Kidney (tissue), 14 donors: ENCODE data around the gene TMEM223. TPM values are rescaled to one million over a fixed set of nuclear protein-coding genes. Genes with fewer than 3 reads are reported as not detected.
A peak's percentile ranks its signal among the peaks of the same experiment; 100 is the strongest.
"Not testable (repeated sequence)": the region's sequence is repeated elsewhere in the genome, so short reads cannot be mapped to it uniquely, and the experiment has no call there.

Source experiments
- DNase-seq, 5 donors: peaks; one replicate each; pipeline ENCODE4 v3.0.0-alpha.2; 2013 to 2020
- FAIRE-seq: peaks from 2 replicates; lab custom pipeline; 2012; peaks lifted over from hg19 to GRCh38; lab: Jason Lieb, UNC
- H3K27ac ChIP-seq, 2 donors: one replicate each; pipeline ENCODE4 v1.7.0; 2013; ENCODE audit warnings: low read depth in 2 of 2, low read length in 2 of 2, inconsistent platforms in 1 of 2
- H3K27me3 ChIP-seq: one replicate; pipeline ENCODE4 v1.7.1; 2013; ENCODE audit warnings: low read length, inconsistent platforms; ENCODE audit not compliant: control insufficient read depth, insufficient read depth
- H3K36me3 ChIP-seq, 3 donors: one replicate each; pipeline versions ENCODE4 v1.7.0 to v1.7.1; 2013; ENCODE audit warnings: low read length in 3 of 3, control low read depth in 1 of 3, inconsistent platforms in 1 of 3; ENCODE audit not compliant: insufficient read depth in 3 of 3, control insufficient read depth in 2 of 3
- H3K4me1 ChIP-seq, 3 donors: one replicate each; pipeline versions ENCODE4 v1.7.0 to v1.7.1; 2013; ENCODE audit warnings: low read length in 3 of 3, inconsistent platforms in 1 of 3, low read depth in 1 of 3; ENCODE audit not compliant: control insufficient read depth in 2 of 3, insufficient read depth in 2 of 3
- H3K4me3 ChIP-seq, 3 donors: one replicate each; pipeline versions ENCODE4 v1.7.0 to v1.8.1; 2013; ENCODE audit warnings: low read length in 3 of 3, control low read depth in 1 of 3, inconsistent platforms in 1 of 3
- H3K9ac ChIP-seq, 3 donors: one replicate each; pipeline versions ENCODE4 v1.7.0 to v1.7.1; 2013; ENCODE audit warnings: low read length in 3 of 3, control low read depth in 1 of 3, inconsistent platforms in 1 of 3
- H3K9me3 ChIP-seq, 3 donors: one replicate each; pipeline versions ENCODE4 v1.7.0 to v1.7.1; 2013; ENCODE audit warnings: low read length in 3 of 3, control low read depth in 1 of 3, inconsistent platforms in 1 of 3; ENCODE audit not compliant: control insufficient read depth in 2 of 3, insufficient read depth in 1 of 3
- intact Hi-C: fragments of 100-400 bp; cut with DNase I; formaldehyde crosslinking; loops from one replicate; pipeline ENCODE4 v1.11.1; 2022
- polyA plus RNA-seq: library from polyadenylated mRNA; stranded (reverse); fragments of 350-450 nt; fragmentation: Illumina TruSeq; extraction: RNeasy Lipid Tissue Mini Kit (QIAGEN cat#74804); gene quantifications from one replicate; pipeline ENCODE4 v1.2.3, GENCODE V29; 2014; ENCODE audit warnings: low read depth, low replicate concordance; ENCODE audit not compliant: insufficient read depth
- total RNA-seq: library from RNA; stranded (reverse); fragmentation: NEBNext Ultra II Directional; extraction: Animal tissue kit (Norgen Biotek cat#: 25700); gene quantifications from one replicate; pipeline ENCODE4 v1.2.1, GENCODE V29; 2021
- TF ChIP-seq, protein P1 (sequence below): IDR thresholded peaks from 3 replicates; pipeline ENCODE4 v1.5.1; 2012; ENCODE audit warnings: mild to moderate bottlenecking, moderate library complexity, borderline replicate concordance; ENCODE audit not compliant: insufficient read depth; ENCODE audit errors: extremely low read depth
- donor health status: control.
- donor health status: control.
- donor health status: control.
- donor health status: control.
- donor health status: control.
- donor health status: DM: yes; HTN: yes; CAD: no.
- donor health status: Normal renal cell carcinoma (clear cell type).

The TMEM223 gene
- total and polyA plus RNA-seq, 2 donors from 2014 or later: 16.5 to 34.9 TPM

DNA sequence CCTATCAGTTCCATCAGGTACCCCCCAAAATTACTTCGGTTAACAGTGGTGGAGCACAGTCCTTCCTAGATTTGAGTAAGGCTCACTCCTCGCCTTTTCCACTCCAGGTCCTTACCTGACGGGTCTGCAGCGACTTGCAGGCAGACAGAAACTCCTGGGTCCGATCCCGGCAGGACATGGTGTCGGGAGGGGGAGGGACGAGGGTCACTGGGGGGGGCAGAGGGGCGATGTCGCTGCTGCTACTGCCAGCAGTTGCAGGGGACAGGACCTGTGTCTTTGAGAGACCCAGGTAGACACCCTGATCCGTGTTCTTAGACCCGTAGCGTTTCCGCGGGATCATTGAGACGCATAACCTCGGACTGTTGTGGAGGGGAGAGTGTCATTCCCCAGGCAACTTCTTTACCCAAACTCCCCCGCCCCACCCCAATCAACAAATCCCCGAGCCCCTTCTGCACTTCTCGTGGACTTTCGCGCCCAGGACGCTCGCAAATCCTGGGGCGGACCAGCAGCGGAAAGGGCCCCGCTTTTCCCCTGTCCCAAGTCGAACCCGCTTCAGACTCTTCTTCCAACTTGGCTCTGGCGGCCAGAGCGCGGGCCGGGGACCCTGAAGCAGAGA lies 39.2 kb upstream of the TMEM223 start:
- peaks cover 4 to 29% (median 13%) of the 10 kb centered on the region in 3 donors for H3K36me3 ChIP-seq
- no peaks in the 10 kb centered on the region for H3K9me3 ChIP-seq
- peak overlapping the region; percentile 76 to 95 (median 79) for H3K4me3 ChIP-seq
- H3K27me3 ChIP-seq: no peaks in the 10 kb centered on the region
- peak overlapping the region; percentile 62 to 89 (median 65) for H3K9ac ChIP-seq
- H3K4me1 ChIP-seq: peaks cover 3 to 16% (median 6%) of the 10 kb centered on the region in 3 donors
- TF ChIP-seq, protein P1, sequence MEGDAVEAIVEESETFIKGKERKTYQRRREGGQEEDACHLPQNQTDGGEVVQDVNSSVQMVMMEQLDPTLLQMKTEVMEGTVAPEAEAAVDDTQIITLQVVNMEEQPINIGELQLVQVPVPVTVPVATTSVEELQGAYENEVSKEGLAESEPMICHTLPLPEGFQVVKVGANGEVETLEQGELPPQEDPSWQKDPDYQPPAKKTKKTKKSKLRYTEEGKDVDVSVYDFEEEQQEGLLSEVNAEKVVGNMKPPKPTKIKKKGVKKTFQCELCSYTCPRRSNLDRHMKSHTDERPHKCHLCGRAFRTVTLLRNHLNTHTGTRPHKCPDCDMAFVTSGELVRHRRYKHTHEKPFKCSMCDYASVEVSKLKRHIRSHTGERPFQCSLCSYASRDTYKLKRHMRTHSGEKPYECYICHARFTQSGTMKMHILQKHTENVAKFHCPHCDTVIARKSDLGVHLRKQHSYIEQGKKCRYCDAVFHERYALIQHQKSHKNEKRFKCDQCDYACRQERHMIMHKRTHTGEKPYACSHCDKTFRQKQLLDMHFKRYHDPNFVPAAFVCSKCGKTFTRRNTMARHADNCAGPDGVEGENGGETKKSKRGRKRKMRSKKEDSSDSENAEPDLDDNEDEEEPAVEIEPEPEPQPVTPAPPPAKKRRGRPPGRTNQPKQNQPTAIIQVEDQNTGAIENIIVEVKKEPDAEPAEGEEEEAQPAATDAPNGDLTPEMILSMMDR: no peak
- H3K27ac ChIP-seq: peak overlapping the region; percentile 98 to 99
- peak in 4 of 5 donors; percentile 81 to 91 (median 88) for DNase-seq
- intact Hi-C loops: no loop called here
- FAIRE-seq: no peak

DNA sequence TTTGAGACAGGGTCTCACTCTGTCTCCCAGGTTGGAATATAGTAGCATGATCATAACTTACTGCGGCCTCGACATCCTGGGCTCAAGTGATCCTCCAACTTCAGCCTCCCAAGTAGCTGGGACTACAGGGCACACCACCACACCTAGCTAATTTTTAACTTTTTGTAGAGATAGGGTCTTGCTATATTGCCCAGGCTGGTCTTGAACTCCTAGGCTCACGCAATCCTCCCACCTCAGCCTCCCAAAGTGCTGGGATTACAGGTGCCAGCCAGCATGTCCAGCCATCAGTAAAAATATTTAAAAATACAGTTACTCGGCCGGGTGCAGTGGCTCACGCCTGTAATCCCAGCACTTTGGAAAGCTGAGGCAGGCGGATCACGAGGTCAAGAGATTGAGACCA lies 36.3 kb upstream of the TMEM223 start:
- Histone ChIP-seq H3K4me1 (peaks cover 3 to 16% (median 6%) of the 10 kb centered on the region in 3 donors), H3K36me3 (peaks cover 6 to 35% (median 29%) of the 10 kb centered on the region in 3 donors)
- FAIRE-seq, H3K27me3 ChIP-seq, intact Hi-C loops, H3K4me3 ChIP-seq, H3K9me3 ChIP-seq, H3K9ac ChIP-seq, DNase-seq, H3K27ac ChIP-seq: not testable (repeated sequence)

DNA sequence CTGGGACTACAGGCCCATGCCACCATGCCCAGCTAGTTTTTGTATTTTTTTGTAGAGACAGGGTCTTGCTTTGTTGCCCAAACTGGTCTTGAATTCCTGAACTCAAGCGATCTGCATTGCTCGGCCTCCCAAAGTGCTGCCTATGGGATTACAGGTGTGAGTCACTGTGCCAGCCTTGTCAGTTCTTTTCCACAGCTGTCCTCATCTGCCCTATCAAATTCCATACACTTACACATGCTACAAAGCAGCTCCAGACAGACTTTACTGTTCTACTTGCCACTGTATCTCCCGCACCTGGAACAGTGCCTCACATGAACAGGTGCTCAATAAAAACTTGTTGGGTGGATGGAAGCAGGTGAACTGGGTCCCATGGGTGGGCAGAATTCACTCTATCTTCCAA lies 31.9 kb upstream of the TMEM223 start:
- H3K27ac ChIP-seq: no peak overlapping the region

DNA sequence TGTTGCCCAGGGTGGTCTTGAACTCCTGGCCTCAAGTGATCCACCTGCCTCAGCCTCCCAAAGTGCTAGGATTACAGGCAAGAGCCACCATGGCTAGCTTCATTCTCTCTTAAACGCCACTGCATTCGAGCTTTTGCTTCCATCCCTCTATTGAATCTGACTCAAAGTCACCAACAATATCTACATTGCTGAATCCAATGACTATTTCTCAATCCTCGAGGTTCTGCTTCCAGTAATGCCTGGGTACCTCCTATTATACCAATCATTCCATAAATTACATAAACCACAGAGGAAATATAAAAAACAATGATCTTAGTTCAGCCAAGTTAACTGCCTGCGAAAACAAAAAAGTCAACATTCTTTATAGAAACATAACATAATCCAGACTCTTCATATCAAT lies 25.3 kb upstream of the TMEM223 start:
- Histone ChIP-seq H3K9me3 (no peaks in the 10 kb centered on the region), H3K27ac (no peak overlapping the region), H3K4me1 (no peaks in the 10 kb centered on the region), H3K27me3 (no peaks in the 10 kb centered on the region), H3K4me3 (no peak overlapping the region), H3K36me3 (peaks cover 0 to 11% (median under 1%) of the 10 kb centered on the region in 3 donors), H3K9ac (no peak overlapping the region)
- FAIRE-seq (no peak), DNase-seq (no peak)
- intact Hi-C loops: no loop called here
- TF ChIP-seq, protein P1: no peak

More for the DNA sequence above, 31.9 kb upstream of the TMEM223 start:
- DNase-seq (no peak), FAIRE-seq (no peak)
- intact Hi-C loops: no loop called here
- Histone ChIP-seq H3K9ac (no peak overlapping the region), H3K27me3 (no peaks in the 10 kb centered on the region), H3K36me3 (peaks cover 11 to 46% (median 36%) of the 10 kb centered on the region in 3 donors), H3K4me3 (no peak overlapping the region), H3K9me3 (no peaks in the 10 kb centered on the region), H3K4me1 (no peaks in the 10 kb centered on the region)
- TF ChIP-seq, protein P1: no peak
